Embryonic facial prominence (tissue), 1 donor: ENCODE measurements around the gene THOC2.
"Not testable (repeated sequence)": the region's sequence is repeated elsewhere in the genome, so short reads cannot be mapped to it uniquely, and the experiment has no call there.

Source experiments
- DNase-seq: peaks from one replicate; pipeline ENCODE4 v3.0.0-alpha.2; 2016; ENCODE audit errors: extremely low spot score

THOC2 gene, protein sequence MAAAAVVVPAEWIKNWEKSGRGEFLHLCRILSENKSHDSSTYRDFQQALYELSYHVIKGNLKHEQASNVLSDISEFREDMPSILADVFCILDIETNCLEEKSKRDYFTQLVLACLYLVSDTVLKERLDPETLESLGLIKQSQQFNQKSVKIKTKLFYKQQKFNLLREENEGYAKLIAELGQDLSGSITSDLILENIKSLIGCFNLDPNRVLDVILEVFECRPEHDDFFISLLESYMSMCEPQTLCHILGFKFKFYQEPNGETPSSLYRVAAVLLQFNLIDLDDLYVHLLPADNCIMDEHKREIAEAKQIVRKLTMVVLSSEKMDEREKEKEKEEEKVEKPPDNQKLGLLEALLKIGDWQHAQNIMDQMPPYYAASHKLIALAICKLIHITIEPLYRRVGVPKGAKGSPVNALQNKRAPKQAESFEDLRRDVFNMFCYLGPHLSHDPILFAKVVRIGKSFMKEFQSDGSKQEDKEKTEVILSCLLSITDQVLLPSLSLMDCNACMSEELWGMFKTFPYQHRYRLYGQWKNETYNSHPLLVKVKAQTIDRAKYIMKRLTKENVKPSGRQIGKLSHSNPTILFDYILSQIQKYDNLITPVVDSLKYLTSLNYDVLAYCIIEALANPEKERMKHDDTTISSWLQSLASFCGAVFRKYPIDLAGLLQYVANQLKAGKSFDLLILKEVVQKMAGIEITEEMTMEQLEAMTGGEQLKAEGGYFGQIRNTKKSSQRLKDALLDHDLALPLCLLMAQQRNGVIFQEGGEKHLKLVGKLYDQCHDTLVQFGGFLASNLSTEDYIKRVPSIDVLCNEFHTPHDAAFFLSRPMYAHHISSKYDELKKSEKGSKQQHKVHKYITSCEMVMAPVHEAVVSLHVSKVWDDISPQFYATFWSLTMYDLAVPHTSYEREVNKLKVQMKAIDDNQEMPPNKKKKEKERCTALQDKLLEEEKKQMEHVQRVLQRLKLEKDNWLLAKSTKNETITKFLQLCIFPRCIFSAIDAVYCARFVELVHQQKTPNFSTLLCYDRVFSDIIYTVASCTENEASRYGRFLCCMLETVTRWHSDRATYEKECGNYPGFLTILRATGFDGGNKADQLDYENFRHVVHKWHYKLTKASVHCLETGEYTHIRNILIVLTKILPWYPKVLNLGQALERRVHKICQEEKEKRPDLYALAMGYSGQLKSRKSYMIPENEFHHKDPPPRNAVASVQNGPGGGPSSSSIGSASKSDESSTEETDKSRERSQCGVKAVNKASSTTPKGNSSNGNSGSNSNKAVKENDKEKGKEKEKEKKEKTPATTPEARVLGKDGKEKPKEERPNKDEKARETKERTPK (N-terminal part only)

DNA sequence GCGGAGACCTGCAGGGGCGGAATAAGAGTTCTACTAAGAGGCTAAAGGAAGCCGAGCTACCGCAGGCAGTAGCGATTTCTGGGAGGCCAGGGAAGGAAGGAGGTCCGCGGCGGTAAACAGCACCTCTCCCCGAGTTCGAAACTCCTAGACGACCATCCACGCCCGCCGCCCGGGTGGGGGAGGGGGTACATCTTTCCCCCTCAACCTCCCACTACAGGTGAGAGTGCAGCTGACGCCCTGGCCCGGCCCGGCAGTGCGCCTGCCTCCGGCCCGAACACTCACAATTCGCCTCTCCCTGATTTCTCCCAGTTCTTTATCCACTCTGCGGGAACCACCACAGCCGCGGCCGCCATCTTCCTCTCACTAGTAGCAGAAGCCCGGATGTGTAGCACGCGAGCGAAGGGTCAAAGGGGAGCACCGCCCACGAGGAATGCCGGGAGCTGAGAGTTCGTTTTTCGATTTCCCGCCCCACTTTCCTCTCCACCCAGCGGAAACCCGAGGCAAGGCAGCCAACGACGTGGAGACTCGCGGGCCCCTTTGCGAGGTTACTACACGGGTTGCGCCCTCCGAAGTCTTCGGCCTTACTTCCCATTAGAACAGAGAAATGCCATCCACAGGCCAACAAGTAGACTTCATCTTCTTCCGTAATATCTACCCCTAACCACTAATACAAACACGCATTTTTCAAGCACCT is at the start of gene THOC2:
Gene THOC2 (minus strand): TSS at position 383 of the 694 bp plus-strand sequence. CDS start 30 bp downstream, at position 353.
- DNase-seq: peak; percentile 71

DNA sequence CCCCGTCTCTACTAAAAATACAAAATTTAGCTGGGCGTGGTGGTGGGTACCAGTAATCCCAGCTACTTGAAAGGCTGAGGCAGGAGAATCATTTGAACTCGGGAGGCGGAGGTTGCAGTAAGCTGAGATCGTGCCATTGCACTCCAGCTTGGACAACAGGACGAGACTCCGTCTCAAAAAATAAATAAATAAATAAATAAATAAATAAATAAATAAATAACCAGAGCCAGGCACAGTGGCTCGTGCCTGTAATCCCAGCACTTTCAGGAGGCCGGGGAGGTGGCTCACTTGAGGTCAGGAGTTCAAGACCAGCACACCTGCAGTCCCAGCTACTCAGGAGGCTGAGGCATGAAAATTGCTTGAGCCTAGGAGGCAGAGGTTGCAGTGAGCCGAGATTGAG is 48.9 kb upstream of the THOC2 start:
- not testable (repeated sequence) for DNase-seq

DNA sequence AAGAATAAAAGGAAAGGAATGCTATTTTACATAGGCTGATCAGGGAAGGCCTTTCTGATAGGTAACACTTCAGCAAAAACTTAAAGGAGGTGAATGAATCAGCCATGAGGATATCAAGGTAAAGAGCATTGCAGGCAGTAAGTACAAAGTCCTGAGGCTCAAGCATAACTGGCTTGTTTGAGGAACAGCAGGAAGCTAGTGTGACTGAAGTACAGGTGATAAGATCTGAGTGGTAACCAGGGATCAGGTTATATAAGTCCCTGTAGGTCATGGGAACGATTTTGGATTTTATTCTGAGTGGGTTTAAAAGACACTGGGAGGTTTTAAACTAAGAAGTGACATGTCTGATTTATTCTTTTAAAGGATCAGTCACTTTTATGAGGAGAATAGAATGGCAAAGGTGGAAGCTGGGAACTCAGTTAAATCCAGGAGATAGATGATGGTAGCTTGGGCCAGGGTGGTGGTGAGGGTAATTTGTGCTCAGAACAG is 47.1 kb upstream of the THOC2 start:
- DNase-seq: no peak

DNA sequence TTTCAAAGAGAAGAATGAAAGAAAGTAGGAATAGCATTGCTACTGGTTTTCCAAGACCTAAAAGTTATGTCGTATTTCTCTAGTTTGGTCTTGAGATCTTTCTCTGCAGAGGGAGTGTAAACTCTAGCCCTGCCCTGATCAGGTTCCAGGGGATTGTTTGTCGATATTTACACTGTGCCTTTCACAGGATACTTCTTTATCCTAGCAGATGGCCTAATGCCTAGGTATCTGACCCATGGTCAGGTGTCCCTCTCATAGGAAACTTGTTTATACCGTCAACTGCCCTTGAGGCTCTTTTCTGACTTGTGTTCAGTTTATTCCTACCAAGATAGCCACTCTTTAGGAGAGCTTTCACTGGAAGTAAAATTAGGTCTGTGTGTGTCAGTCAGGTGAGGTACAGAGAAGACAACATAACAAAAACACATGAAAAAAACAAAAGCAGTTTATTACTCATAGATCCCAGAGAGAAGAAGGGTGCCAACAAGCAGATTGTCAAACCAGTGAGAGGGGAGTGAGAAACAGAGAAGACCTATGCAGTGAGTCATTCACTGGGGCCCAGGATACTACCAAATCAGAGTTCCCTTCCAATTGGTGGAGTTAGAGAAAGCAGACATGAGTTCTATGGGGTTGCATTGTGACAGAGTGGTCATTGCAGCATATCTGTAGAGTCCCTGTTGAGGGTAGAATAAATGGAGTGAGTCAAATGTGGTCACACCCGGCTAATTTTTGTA is 40.6 kb upstream of the THOC2 start:
- DNase-seq: no peak

DNA sequence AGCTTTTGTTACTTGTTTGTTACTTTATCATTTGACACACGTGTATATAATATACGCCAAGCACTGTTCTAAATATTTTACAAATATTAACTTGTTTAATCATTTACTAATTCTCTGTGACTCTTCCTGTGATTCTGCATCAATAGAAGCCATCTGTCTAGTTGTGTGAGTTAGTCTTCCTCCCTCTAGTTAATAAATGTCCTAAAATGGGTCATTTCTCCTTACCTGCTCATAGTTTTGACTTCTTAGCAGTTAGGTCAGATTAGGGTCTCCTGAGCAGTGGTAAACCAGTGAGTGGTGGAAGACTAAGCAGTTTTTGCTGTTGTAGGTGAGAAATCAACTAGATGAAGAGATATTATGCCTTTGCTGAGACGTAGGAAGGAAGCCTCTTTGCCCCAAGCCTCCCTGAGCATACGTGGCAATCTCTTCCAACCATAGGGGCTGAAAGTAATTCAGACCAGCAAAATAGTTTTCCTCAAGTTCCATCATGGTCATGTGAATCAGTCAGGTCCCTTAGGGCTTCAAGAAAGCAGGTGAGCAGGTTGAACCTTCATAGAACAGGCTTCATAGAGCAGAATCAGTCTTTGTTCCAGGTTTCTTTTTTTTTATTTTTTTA is 38.7 kb upstream of the THOC2 start:
- no peak for DNase-seq

DNA sequence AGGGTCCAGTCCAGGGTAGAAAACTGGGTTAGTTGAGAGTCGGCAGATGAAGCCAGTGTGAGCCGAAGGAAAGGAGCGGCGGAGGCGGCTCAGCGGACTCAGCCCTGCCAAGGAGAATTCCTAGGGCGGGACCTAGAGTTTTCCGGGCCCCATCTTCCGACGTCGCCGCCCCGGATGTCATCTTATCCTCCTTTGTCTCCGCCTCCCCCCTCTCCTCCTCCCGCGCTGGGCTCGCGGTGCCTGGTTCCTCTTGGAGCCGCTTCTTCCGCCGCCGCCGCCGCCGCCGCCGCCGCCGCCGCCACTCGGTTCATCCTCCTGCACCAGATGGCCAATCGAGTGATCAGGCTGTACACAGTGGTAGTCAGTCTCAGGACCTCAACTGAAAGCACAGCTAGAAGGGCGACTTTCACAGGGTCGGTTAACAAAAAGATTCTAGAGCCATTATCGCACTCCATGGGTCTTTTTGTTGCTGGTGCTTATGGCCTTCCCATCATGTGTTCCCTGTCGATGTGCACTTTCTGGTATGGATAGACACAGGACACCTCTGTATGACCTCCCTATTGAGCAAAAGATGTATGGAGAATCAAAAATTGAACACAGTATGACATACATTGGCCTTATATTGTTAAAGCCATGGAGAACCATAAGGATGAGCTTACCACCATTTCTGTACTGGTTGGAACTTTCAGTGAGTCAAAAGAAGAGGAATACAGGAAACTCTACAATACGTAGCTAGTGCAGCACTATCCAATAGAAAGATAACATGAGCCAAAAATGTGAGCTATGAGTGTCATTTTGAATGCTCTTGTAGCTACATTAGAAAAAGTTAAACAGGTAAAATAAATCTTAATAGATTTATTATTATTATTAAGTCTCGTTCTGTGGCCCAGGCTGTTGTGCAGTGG is 32.4 kb upstream of the THOC2 start:
- peak; percentile 57 for DNase-seq

DNA sequence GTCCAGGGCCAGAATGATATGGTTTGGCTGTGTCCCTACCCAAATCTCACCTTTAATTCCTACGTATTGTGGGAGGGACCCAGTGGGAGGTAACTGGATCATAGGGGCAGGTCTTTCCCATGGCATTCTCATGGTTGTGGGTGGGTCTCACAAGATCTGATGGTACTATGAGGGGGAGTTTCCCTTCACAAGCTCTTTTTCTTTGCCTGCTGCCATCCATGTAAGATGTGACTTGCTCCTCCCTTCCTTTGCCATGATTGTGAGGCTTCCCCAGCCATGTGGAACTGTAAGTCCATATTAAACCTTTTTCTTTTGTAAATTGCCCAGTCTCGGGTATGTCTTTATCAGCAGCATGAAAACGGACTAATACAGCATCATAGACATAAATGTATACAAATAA is 27.0 kb upstream of the THOC2 start:
- not testable (repeated sequence) for DNase-seq

DNA sequence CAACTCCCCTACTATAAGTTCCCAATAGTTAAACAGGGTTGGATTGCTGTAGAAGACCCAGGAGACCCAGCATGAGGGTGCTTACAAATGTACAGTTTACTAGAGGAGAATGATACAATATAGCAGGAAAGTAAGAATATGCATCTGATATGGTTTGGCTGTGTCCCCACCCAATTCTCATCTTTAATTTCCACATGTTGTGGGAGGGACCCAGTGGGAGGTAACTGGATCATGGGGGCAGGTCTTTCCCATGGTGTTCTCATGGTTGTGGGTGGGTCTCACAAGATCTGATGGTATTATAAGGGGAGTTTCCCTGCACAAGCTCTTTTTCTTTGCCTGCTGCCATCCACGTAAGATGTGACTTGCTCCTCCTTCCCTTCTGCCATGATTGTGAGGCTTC is 24.9 kb upstream of the THOC2 start:
- not testable (repeated sequence) for DNase-seq

DNA sequence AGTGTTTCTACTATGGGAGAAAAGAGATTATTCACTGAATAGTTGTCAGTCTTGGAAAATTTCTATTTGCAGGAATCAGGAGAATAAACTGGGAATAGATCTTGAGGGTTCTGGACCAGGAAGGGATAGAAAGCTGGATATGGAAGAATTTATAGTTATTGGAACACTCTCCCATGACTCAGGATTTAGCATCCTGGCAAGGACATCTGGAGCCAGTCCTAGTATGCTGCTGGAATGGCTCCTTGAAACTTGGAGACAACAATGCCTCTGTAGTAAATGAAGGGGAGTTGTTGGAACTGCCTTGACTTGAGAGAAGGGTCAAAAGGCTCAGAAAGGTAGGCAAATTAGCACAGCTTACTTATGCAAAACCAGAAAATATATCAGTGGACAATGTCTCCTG is 23.5 kb upstream of the THOC2 start:
- DNase-seq: no peak

DNA sequence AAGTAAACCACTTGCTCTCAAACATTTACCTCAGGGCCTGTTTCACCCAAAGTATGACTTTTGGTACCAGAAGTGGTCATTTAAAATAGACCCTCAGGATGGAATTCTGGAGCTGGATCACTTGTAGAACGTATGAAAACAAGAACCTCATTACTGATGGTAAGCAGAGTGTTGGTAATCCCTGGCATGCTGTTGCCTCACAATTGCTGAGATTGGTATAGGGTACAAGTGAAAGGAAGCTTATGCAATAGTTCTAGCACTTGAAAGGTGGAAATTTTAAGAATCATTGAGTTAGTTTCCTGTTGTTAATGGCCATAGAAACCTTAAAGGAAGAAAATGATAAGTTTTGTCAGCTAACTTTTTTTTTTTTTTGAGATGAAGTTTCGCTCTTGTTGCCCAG is 22.3 kb upstream of the THOC2 start:
- no peak for DNase-seq

DNA sequence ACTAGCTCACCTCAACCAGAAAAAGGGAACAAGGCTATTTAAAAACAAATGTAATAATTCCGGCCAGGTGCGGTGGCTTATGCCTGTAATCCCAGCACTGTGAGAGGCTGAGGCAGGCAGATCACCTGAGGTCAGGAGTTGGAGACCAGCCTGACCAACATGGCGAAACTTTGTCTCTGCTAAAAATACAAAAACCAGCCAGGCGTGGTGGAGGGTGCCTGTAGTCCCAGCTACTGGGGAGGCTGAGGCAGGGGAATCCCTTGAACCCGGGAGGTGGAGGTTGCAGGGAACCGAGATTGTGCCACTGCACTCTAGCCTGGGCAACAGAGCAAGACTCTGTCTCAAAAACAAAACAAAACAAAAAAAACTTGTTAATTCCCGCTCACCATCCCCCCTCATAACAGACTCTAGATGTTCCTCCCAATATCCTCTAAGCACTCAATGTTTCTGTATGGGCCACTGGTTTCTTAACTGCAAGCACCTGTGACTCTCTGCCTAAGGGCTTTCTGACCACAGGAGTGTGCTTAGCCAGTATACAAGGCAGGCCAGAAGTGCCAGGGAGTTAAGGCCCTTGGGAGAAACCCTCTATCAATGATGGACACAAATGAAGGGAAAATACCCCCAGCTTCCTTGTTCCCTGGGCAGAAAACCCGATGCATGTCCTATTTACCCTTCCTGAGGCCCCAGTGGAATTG is 21.0 kb upstream of the THOC2 start:
- DNase-seq: no peak

DNA sequence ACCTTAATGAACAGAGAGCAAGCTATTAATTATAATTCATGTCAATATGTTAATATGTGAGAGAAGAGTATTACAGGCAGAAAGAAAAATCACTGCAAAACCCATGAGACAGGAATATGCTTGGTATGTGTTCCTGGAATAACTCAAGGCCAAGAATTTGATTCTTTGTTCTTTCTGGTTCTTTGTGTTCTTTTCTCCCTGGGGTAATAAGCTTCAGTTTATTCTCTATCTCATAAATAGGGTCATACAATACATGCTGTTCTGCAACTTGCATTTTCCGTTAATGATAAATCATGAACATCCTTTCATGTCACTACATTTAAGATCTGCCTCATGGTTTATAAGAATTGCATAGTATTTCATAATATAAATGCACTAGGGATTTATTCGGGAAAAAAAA is 16.8 kb upstream of the THOC2 start:
- DNase-seq: no peak

DNA sequence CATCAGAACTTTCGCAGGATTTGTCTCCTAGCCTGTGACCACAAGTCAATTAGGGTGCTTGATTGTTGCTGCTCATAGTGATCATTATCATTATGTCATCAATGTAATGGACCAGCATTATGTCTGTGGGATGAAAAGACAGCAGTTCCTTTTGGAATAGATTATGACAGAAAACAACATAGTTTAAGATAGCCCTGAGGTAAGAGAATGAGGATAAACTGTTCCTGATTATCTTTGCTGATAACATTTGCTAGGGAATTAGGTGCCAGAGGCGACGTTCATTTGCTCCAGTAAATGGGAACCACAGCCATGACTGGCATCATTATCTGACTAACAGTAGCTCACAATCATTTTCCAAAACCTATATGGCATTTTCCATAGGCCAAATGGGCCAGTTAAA is 12.7 kb upstream of the THOC2 start:
- DNase-seq: no peak

DNA sequence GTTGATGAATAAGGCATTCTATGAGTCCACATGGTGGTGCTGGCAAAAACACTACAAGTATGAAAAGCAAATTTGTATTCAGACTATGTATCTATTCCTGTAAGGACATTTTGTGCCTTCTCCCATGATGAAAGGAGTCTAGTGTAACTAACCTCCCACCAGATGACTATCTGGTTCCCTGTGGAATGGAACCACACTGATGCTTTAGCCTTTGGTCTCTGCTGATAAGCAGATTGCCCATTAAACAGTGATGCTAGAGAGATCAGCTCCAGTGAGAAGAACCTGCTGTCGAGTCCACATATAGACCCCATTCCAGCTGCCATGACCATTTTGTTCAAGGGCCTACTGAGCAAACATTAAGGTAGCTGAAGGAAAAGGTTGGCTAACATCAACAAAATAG is 10.5 kb upstream of the THOC2 start:
- no peak for DNase-seq

DNA sequence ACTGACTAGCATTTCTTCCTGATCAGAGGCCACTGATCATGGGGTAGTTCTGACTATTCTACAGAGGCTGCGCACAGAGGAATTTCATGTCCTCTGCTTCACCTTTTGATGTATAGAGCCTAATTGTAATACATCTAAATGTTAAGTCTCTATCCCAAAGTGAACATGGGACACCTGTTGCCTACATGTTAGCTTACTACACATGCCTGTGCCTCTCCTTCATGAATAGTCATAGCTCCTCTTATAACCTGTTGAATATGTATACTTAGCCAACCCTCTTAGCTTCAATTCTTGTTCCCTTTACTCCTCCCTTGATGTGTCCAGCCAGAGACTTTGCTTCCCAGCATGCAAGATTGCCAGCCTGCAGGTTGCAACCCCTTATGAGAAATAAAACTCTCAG is 9.6 kb upstream of the THOC2 start:
- DNase-seq: no peak

DNA sequence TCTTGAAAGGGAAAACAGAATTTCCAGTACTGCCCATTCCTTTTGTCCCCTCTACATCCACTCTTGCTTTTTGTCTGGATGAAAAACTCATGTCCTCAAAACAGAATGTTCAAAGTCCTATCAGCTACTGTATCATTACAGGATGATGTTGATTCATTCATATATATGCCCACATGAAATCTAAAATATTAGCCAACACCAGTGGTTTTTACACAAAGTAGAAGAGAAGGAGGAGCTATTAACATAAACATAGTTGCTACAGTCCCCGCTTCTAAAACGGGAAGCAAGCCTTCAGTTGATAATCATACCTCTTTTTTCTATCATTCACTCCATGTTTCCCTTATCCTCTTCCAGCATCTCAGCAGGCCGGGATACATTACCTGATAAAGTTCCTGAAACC is 7.7 kb upstream of the THOC2 start:
- DNase-seq: no peak

DNA sequence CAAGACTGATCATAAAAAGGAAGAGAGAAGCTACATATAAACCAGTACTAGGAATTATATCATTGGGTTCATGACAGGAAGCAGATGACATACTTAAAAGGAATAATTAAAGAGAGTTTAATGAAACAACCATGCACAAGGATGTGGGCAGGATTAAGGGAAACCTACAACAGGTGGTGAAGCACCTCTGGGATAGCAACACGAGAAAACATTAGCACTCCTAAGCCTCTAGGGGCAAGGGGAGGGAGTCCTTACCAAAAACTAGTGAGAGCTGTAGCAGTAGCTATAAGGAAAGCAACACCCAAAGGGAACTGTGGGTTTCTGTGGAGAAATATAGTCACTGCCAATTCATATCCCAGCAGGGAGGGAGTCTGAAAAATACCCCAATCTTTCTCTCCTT is 7.2 kb upstream of the THOC2 start:
- no peak for DNase-seq

DNA sequence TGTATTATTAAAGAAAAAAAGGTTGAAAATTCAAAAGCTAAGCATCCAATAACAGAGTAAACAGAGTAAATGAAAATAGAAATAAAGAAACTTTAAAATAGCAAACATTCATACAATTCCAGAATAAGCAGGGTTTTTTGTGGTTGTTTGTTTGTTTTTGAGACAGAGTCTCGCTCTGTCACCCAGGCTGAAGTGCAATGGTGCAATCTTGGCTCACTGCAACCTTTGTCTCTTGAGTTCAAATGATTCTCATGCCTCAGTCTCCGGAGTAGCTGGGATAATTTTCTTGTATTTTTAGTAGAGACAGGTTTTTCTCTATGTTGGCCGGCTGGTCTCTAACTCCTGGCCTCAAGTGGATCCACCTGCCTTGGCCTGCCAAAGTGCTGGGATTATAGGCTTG is 6.6 kb upstream of the THOC2 start:
- no peak for DNase-seq
